H9 (cell line): ENCODE data around the gene ZBTB47. TPM values are rescaled to one million over a fixed set of nuclear protein-coding genes. Genes with fewer than 3 reads are reported as not detected.

Experiments
- DNase-seq: peaks from one replicate; pipeline ENCODE4 v3.0.0-alpha.2; 2017
- H2AFZ ChIP-seq: one replicate; pipeline ENCODE4 v1.6.1; 2013; ENCODE audit warnings: mild to moderate bottlenecking, low read length, control low read depth, moderate library complexity
- H2AK5ac ChIP-seq: 2 replicates; pipeline ENCODE4 v1.6.1; 2013; ENCODE audit warnings: low read length, control low read depth, mixed read lengths; ENCODE audit not compliant: insufficient read length
- H2BK120ac ChIP-seq: one replicate; pipeline ENCODE4 v1.6.1; 2013; ENCODE audit warnings: low read depth, mild to moderate bottlenecking, low read length, control low read depth, inconsistent platforms; ENCODE audit not compliant: poor library complexity, severe bottlenecking
- H2BK12ac ChIP-seq: 2 replicates; pipeline ENCODE4 v1.6.1; 2013; ENCODE audit warnings: low read length, control low read depth, mixed read lengths, low read depth; ENCODE audit not compliant: insufficient read length
- H2BK15ac ChIP-seq: 2 replicates; pipeline ENCODE4 v1.6.1; 2013; ENCODE audit warnings: low read depth, low read length, control low read depth
- H2BK20ac ChIP-seq: one replicate; pipeline ENCODE4 v1.6.1; 2013; ENCODE audit warnings: low read depth, mild to moderate bottlenecking, low read length, control low read depth, inconsistent platforms; ENCODE audit not compliant: poor library complexity, severe bottlenecking
- H2BK5ac ChIP-seq: 2 replicates; pipeline ENCODE4 v1.6.1; 2013; ENCODE audit warnings: low read length, control low read depth, mixed read lengths; ENCODE audit not compliant: insufficient read length
- H3K14ac ChIP-seq: 2 replicates; pipeline ENCODE4 v1.6.1; 2013; ENCODE audit warnings: low read length, control low read depth; ENCODE audit not compliant: insufficient read depth
- H3K18ac ChIP-seq: 2 replicates; pipeline ENCODE4 v1.6.1; 2013; ENCODE audit warnings: low read depth, mild to moderate bottlenecking, mixed read lengths, low read length, control low read depth; ENCODE audit not compliant: insufficient read length
- H3K23ac ChIP-seq: 2 replicates; pipeline ENCODE4 v1.6.1; 2013; ENCODE audit warnings: low read length, control low read depth, mixed read lengths, low read depth; ENCODE audit not compliant: insufficient read length
- H3K23me2 ChIP-seq: 2 replicates; pipeline ENCODE4 v1.6.1; 2013; ENCODE audit warnings: low read depth, mild to moderate bottlenecking, mixed read lengths, low read length, control low read depth; ENCODE audit not compliant: insufficient read length, poor library complexity, severe bottlenecking
- H3K27ac ChIP-seq: 2 replicates; pipeline ENCODE4 v1.5.1; 2013; ENCODE audit warnings: low read length, control low read depth, mixed read lengths, low read depth; ENCODE audit not compliant: insufficient read length
- H3K27me3 ChIP-seq: 2 replicates; pipeline ENCODE4 v1.6.1; 2013; ENCODE audit warnings: low read length, control low read depth, inconsistent platforms; ENCODE audit not compliant: insufficient read depth
- H3K4ac ChIP-seq: 2 replicates; pipeline ENCODE4 v1.6.1; 2013; ENCODE audit warnings: low read depth, mild to moderate bottlenecking, control low read depth, inconsistent platforms, low read length, moderate library complexity
- H3K4me1 ChIP-seq: 2 replicates; pipeline ENCODE4 v1.6.1; 2013; ENCODE audit warnings: low read length, control low read depth, inconsistent platforms; ENCODE audit not compliant: insufficient read depth
- H3K4me2 ChIP-seq: 2 replicates; pipeline ENCODE4 v1.6.1; 2013; ENCODE audit warnings: low read length, control low read depth, mixed read lengths; ENCODE audit not compliant: insufficient read length, insufficient read depth
- H3K56ac ChIP-seq: 2 replicates; pipeline ENCODE4 v1.6.1; 2013; ENCODE audit warnings: low read depth, mild to moderate bottlenecking, mixed read lengths, low read length, control low read depth; ENCODE audit not compliant: insufficient read length
- H3K79me1 ChIP-seq: 2 replicates; pipeline ENCODE4 v1.6.1; 2013; ENCODE audit warnings: low read depth, mild to moderate bottlenecking, moderate library complexity, low read length, control low read depth, inconsistent platforms; ENCODE audit not compliant: insufficient read depth, poor library complexity, severe bottlenecking
- H3K79me2 ChIP-seq: 2 replicates; pipeline ENCODE4 v1.6.1; 2013; ENCODE audit warnings: low read length, control low read depth, inconsistent platforms; ENCODE audit not compliant: insufficient read depth
- H3K9ac ChIP-seq: 2 replicates; pipeline ENCODE4 v1.6.1; 2013; ENCODE audit warnings: low read length, control low read depth, mixed read lengths; ENCODE audit not compliant: insufficient read length; ENCODE audit errors: extremely low read depth
- H3K9me3 ChIP-seq: one replicate; pipeline ENCODE4 v1.6.1; 2013; ENCODE audit warnings: low read depth, low read length, inconsistent platforms; ENCODE audit not compliant: control insufficient read depth
- H3T11ph ChIP-seq: one replicate; pipeline ENCODE4 v1.6.1; 2013; ENCODE audit warnings: mild to moderate bottlenecking, low read length, control low read depth, inconsistent platforms
- H4K20me1 ChIP-seq: one replicate; pipeline ENCODE4 v1.6.1; 2013; ENCODE audit not compliant: control insufficient read depth, insufficient read length, insufficient read depth
- H4K5ac ChIP-seq: 2 replicates; pipeline ENCODE4 v1.6.1; 2013; ENCODE audit warnings: low read depth, mild to moderate bottlenecking, mixed read lengths, low read length, control low read depth; ENCODE audit not compliant: insufficient read length
- H4K8ac ChIP-seq: replicated peaks from 2 replicates; pipeline ENCODE4 v1.6.1; 2013; ENCODE audit warnings: low read length, control low read depth, mixed read lengths, low read depth; ENCODE audit not compliant: insufficient read length
- H4K91ac ChIP-seq: 2 replicates; pipeline ENCODE4 v1.6.1; 2013; ENCODE audit warnings: low read depth, mild to moderate bottlenecking, moderate library complexity, mixed read lengths, low read length, control low read depth; ENCODE audit not compliant: insufficient read length
- H3K27ac Mint-ChIP-seq, 3 experiments: 2 replicates in 2 of 3; 3 replicates in 1 of 3; pipeline ENCODE4 v1.8.0; 2020 to 2021; ENCODE audit warnings: mixed read lengths in 3 of 3, mild to moderate bottlenecking in 1 of 3, moderate library complexity in 1 of 3
- H3K27me3 Mint-ChIP-seq: 2 replicates; pipeline ENCODE4 v1.8.0; 2021; ENCODE audit warnings: low read depth, mild to moderate bottlenecking, moderate library complexity, mixed read lengths
- H3K36me3 Mint-ChIP-seq, 3 experiments: 2 replicates in 2 of 3; 3 replicates in 1 of 3; pipeline ENCODE4 v1.8.0; 2020 to 2021; ENCODE audit warnings: low read depth in 3 of 3, mixed read lengths in 3 of 3; ENCODE audit not compliant: insufficient read depth in 1 of 3
- H3K4me1 Mint-ChIP-seq, 2 experiments: 2 replicates each; pipeline ENCODE4 v1.8.0; 2020; ENCODE audit warnings: mixed read lengths in 2 of 2
- H3K4me3 Mint-ChIP-seq, 2 experiments: 2 replicates in 1 of 2; 3 replicates in 1 of 2; pipeline ENCODE4 v1.8.0; 2020 to 2021; ENCODE audit warnings: mild to moderate bottlenecking in 2 of 2, mixed read lengths in 2 of 2, moderate library complexity in 1 of 2
- H3K9me3 Mint-ChIP-seq, 2 experiments: 2 replicates in 1 of 2; 3 replicates in 1 of 2; pipeline ENCODE4 v1.8.0; 2020; ENCODE audit warnings: mild to moderate bottlenecking in 2 of 2, mixed read lengths in 2 of 2, moderate library complexity in 1 of 2
- CTCF ChIP-seq: fragments of 200-600 bp; sonication (generic); conservative IDR thresholded peaks from 3 replicates; pipeline ENCODE4 v1.8.0; 2021; ENCODE audit warnings: antibody characterized with exemption, mild to moderate bottlenecking
- WGBS: extraction: QIAGEN DNeasy Blood & Tissue Kit; methylation state at CpG from one replicate; pipeline ENCODE4 v1.1.7; 2013; ENCODE audit warnings: missing lambda C conversion rate, low lambda C conversion rate, mixed read lengths; ENCODE audit not compliant: insufficient read length; ENCODE audit errors: extremely low coverage; 5-methylcytosine and 5-hydroxymethylcytosine counted together
- total RNA-seq: library from RNA; stranded (reverse); gene quantifications from 2 replicates; pipeline ENCODE4 v1.2.1, GENCODE V29; 2021

Gene ZBTB47
- total RNA-seq, 1 experiment from 2014 or later = 3.6 TPM

- Mint-ChIP-seq H3K27me3 (no peaks in the 10 kb centered on the region; the same call in 1 of the 2 replicates), H3K9me3 (peaks cover 6 to 8% of the 10 kb centered on the region in 2 experiments), H3K4me3 (no peak overlapping the region), H3K36me3 (peaks cover 0 to 9% (median 0%) of the 10 kb centered on the region in 3 experiments; a peak in 1 of 7 replicates), H3K4me1 (peaks cover 9 to 11% of the 10 kb centered on the region in 2 experiments), H3K27ac (no peak overlapping the region; a peak in 1 of 7 replicates)
- H4K8ac ChIP-seq = no peak overlapping the region
- no peaks in the 10 kb centered on the region for H3K23me2 ChIP-seq
- no peak overlapping the region for H3K4me2 ChIP-seq
- H3K23ac ChIP-seq = no peak overlapping the region
- H4K5ac ChIP-seq = no peak overlapping the region
- H2BK5ac ChIP-seq = no peak overlapping the region
- H3K18ac ChIP-seq = no peak overlapping the region
- H3K27ac ChIP-seq = no peak overlapping the region
- no peak overlapping the region for H3T11ph ChIP-seq
- H3K9me3 ChIP-seq = peaks cover 5% of the 10 kb centered on the region
- no peak overlapping the region for H2BK20ac ChIP-seq
- no peak for DNase-seq
- no peak overlapping the region for H3K4ac ChIP-seq
- no peak overlapping the region for H3K14ac ChIP-seq
- TF ChIP-seq CTCF = no peak
- no peaks in the 10 kb centered on the region for H4K20me1 ChIP-seq
- no CpG with 5 or more reads among the region's 2 CpGs for WGBS
- H3K9ac ChIP-seq = no peak overlapping the region
- H2BK12ac ChIP-seq = no peak overlapping the region
- no peaks in the 10 kb centered on the region for H3K27me3 ChIP-seq
- H2BK15ac ChIP-seq = no peak overlapping the region
- H3K79me2 ChIP-seq = no peaks in the 10 kb centered on the region
- no peak overlapping the region for H4K91ac ChIP-seq
- H3K56ac ChIP-seq = no peak overlapping the region
- no peaks in the 10 kb centered on the region for H3K79me1 ChIP-seq
- H2AFZ ChIP-seq = no peak overlapping the region
- H3K4me1 ChIP-seq = no peaks in the 10 kb centered on the region
- H2BK120ac ChIP-seq = no peak overlapping the region
- H2AK5ac ChIP-seq = no peak overlapping the region
Measured at GRCh38 chr3:42678447-42678846, 24.9 kb downstream of the ZBTB47 start.
